Medulla oblongata (tissue), 1 donor: Measurements from ENCODE around the gene ARGLU1.
A peak's percentile ranks its signal among the peaks of the same experiment; 100 is the strongest.

Source experiments
- DNase-seq: peaks from one replicate; pipeline ENCODE4 v3.0.0-alpha.2; 2015; ENCODE audit errors: extremely low spot score

The ARGLU1 gene

GRCh38 chr13:106548064-106548696 lies 19.8 kb downstream of the ARGLU1 start:
- no peak for DNase-seq

GRCh38 chr13:106541826-106542225 lies 26.1 kb downstream of the ARGLU1 start:
- no peak for DNase-seq

- DNase-seq, result no peak
Measured at GRCh38 chr13:106540613-106541012, 27.3 kb downstream of the ARGLU1 start.

- no peak for DNase-seq
Measured at GRCh38 chr13:106537521-106537920, 30.4 kb downstream of the ARGLU1 start.

GRCh38 chr13:106536244-106537034 lies 31.5 kb downstream of the ARGLU1 start:
- DNase-seq, result peak; percentile 93

- DNase-seq, result peak; percentile 95
Measured at GRCh38 chr13:106535552-106536243, 32.2 kb downstream of the ARGLU1 start, which contains the start of gene EFNB2. EFNB2 (minus strand) TSS chr13:106535662; CDS start chr13:106534964, 698 bp downstream.

GRCh38 chr13:106534639-106535551 lies 33.0 kb downstream of the ARGLU1 start:
- no peak for DNase-seq

GRCh38 chr13:106533943-106534638 lies 33.8 kb downstream of the ARGLU1 start:
- peak; percentile 55 for DNase-seq

GRCh38 chr13:106533101-106533942 lies 34.6 kb downstream of the ARGLU1 start:
- DNase-seq, result peak; percentile 87

GRCh38 chr13:106532111-106532929 lies 35.6 kb downstream of the ARGLU1 start:
- no peak for DNase-seq

GRCh38 chr13:106530980-106531481 lies 36.9 kb downstream of the ARGLU1 start:
- DNase-seq, result no peak

GRCh38 chr13:106530171-106530851 lies 37.6 kb downstream of the ARGLU1 start:
- DNase-seq, result no peak

GRCh38 chr13:106529415-106530170 lies 38.3 kb downstream of the ARGLU1 start:
- DNase-seq, result no peak

- DNase-seq, result no peak
Measured at GRCh38 chr13:106528718-106529414, 39.1 kb downstream of the ARGLU1 start.

- DNase-seq, result no peak
Measured at GRCh38 chr13:106527826-106528225, 40.1 kb downstream of the ARGLU1 start.

- DNase-seq, result no peak
Measured at GRCh38 chr13:106527445-106527801, 40.5 kb downstream of the ARGLU1 start.
